Natural killer cell (primary cell): ENCODE measurements around the gene MED13L. TPM values are rescaled to one million over a fixed set of nuclear protein-coding genes. Genes with fewer than 3 reads are reported as not detected.
"Not testable (repeated sequence)": the region's sequence is repeated elsewhere in the genome, so short reads cannot be mapped to it uniquely, and the experiment has no call there.

ENCODE experiments used
- ATAC-seq, 3 donors: fragments of 150-1000 bp in 2 of 3; fragments of 200-7000 bp in 1 of 3; cut with Tn5 transposase; 1 replicate in 1 of 3; 2 replicates in 2 of 3; pipeline ENCODE4 v1.10.0; 2021; ENCODE audit warnings: mild to moderate bottlenecking in 2 of 3, moderate library complexity in 2 of 3
- DNase-seq, 2 donors: peaks; one replicate each; pipeline versions ENCODE4 v3.0.0 to v3.0.0-alpha.2; 2013 to 2021; ENCODE audit warnings: mixed read lengths in 1 of 2
- H3K27ac ChIP-seq: one replicate; pipeline ENCODE4 v1.5.1; 2013; ENCODE audit warnings: mild to moderate bottlenecking, low read length
- H3K27me3 ChIP-seq: one replicate; pipeline ENCODE4 v1.6.1; 2013; ENCODE audit warnings: low read length; ENCODE audit not compliant: control insufficient read depth, insufficient read depth
- H3K36me3 ChIP-seq: one replicate; pipeline ENCODE4 v1.6.1; 2013; ENCODE audit warnings: low read length; ENCODE audit not compliant: control insufficient read depth, insufficient read depth
- H3K4me1 ChIP-seq: one replicate; pipeline ENCODE4 v1.6.1; 2013; ENCODE audit warnings: low read length; ENCODE audit not compliant: control insufficient read depth, insufficient read depth
- H3K4me3 ChIP-seq: one replicate; pipeline ENCODE4 v1.5.1; 2013; ENCODE audit warnings: low read length
- H3K9me3 ChIP-seq: one replicate; pipeline ENCODE4 v1.6.1; 2013; ENCODE audit warnings: low read length; ENCODE audit not compliant: control insufficient read depth, insufficient read depth
- H3K27ac Mint-ChIP-seq, 2 donors: one replicate each; pipeline ENCODE4 v1.8.0; 2022; ENCODE audit warnings: mild to moderate bottlenecking in 2 of 2, mixed read lengths in 2 of 2, moderate library complexity in 1 of 2
- H3K27me3 Mint-ChIP-seq, 2 donors: one replicate each; pipeline ENCODE4 v1.8.0; 2022; ENCODE audit warnings: low read depth in 2 of 2, mixed read lengths in 2 of 2
- H3K36me3 Mint-ChIP-seq: one replicate; pipeline ENCODE4 v1.8.0; 2022; ENCODE audit warnings: mixed read lengths
- H3K4me1 Mint-ChIP-seq, 2 donors: one replicate each; pipeline ENCODE4 v1.8.0; 2022; ENCODE audit warnings: mixed read lengths in 2 of 2
- H3K4me3 Mint-ChIP-seq: one replicate; pipeline ENCODE4 v1.8.0; 2022; ENCODE audit warnings: mild to moderate bottlenecking, moderate library complexity, mixed read lengths
- H3K9me3 Mint-ChIP-seq, 2 donors: one replicate each; pipeline ENCODE4 v1.8.0; 2022; ENCODE audit warnings: mixed read lengths in 2 of 2
- CTCF ChIP-seq: fragments of 200-600 bp; IDR thresholded peaks from one replicate; pipeline ENCODE4 v1.8.0; 2022; ENCODE audit warnings: antibody characterized with exemption
- WGBS: methylation state at CpG from one replicate; pipeline ENCODE4 v1.1.7; 2013; ENCODE audit warnings: missing lambda C conversion rate; ENCODE audit not compliant: insufficient coverage; 5-methylcytosine and 5-hydroxymethylcytosine counted together
- intact Hi-C: fragments of 100-400 bp; cut with micrococcal nuclease; formaldehyde crosslinking; loops from one replicate; pipeline ENCODE4 v1.14.2; 2022
- total RNA-seq, 4 donors: library from RNA; stranded (reverse); fragments of 120-200 nt in 1 of 4; gene quantifications; one replicate each; pipeline versions ENCODE4 v1.2.3 to v1.2.4, GENCODE V29; 2013 to 2022

Gene MED13L
- total RNA-seq, 3 donors from 2014 or later (not counting 1 experiment from before 2014, with no cell fraction given), result 237 to 316 (median 240) TPM

DNA sequence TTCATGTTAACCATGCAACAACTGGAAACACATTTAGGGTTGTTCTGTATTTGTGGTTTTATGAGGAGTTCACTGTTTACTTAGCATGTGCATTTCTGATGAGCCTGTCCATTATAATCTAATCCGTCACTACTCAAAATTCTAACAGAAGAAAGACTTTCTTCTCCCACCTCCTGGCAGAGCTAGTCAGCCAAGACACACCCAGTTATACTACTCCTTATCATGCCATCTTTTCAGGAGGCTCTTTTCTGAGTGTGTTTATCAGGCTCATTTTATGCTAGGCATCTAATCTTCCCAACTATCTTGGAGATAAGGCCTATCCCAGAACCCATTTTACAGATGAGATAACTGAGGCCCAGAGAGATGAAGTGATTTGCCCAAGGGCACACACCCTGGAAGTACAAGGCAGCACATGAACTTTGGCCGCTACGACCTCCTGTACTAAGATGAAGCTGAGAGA lies 10.4 kb upstream of the MED13L start:
- H3K4me3 Mint-ChIP-seq, result no peak overlapping the region
- H3K27ac ChIP-seq, result no peak overlapping the region
- peaks cover 1% of the 10 kb centered on the region for H3K4me1 ChIP-seq
- H3K9me3 ChIP-seq, result no peaks in the 10 kb centered on the region
- H3K36me3 Mint-ChIP-seq, result no peaks in the 10 kb centered on the region
- H3K4me3 ChIP-seq, result no peak overlapping the region
- H3K27me3 ChIP-seq, result no peaks in the 10 kb centered on the region
- no peaks in the 10 kb centered on the region for H3K36me3 ChIP-seq
- H3K9me3 Mint-ChIP-seq, result no peaks in the 10 kb centered on the region
- DNase-seq (no peak), ATAC-seq (no peak)
- peaks cover 6% of the 10 kb centered on the region in 2 donors for H3K4me1 Mint-ChIP-seq
- TF ChIP-seq CTCF, result no peak
- no peak overlapping the region for H3K27ac Mint-ChIP-seq
- 95% methylated on average over 3 of the region's 3 CpGs for WGBS
- intact Hi-C loops, result no loop called here
- peaks cover 7% of the 10 kb centered on the region in 2 donors for H3K27me3 Mint-ChIP-seq

- Mint-ChIP-seq H3K27ac (no peak overlapping the region), H3K36me3 (no peaks in the 10 kb centered on the region), H3K9me3 (no peaks in the 10 kb centered on the region), H3K27me3 (peaks cover 7% of the 10 kb centered on the region in 2 donors), H3K4me3 (no peak overlapping the region), H3K4me1 (peaks cover 14 to 15% of the 10 kb centered on the region in 2 donors)
- WGBS, result 96% methylated on average over 3 of the region's 5 CpGs
- TF ChIP-seq CTCF, result no peak
- peaks cover 10% of the 10 kb centered on the region for H3K4me1 ChIP-seq
- H3K36me3 ChIP-seq, result no peaks in the 10 kb centered on the region
- intact Hi-C loops, result no loop called here
- H3K27me3 ChIP-seq, result no peaks in the 10 kb centered on the region
- H3K4me3 ChIP-seq, result no peak overlapping the region
- H3K9me3 ChIP-seq, result no peaks in the 10 kb centered on the region
- no peak overlapping the region for H3K27ac ChIP-seq
- ATAC-seq (no peak), DNase-seq (no peak)
These were observed 6.9 kb upstream of the MED13L start for GRCh38 chr12:116284396-116284795.

DNA sequence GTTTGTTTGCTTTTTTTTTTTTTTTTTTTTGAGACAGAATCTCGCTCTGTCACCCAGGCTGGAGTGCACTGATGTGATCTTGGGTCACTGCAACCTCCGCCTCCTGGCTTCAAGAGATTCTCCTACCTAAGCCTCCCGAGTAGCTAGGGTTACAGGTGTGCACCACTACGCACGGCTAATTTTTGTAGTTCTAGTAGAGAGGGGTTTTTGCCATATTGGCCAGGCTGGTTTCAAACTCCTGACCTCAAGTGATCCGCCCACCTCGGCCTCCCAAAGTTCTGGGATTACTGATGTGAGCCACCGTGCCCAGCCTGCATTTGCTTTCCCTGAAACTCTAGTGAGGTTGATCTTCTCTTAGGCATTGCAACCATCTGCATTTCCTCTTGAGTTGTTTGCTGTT lies 6.4 kb upstream of the MED13L start:
- ATAC-seq, H3K27ac ChIP-seq, H3K9me3 ChIP-seq, intact Hi-C loops, H3K4me1 ChIP-seq, DNase-seq, H3K9me3 Mint-ChIP-seq, H3K4me3 Mint-ChIP-seq, H3K27ac Mint-ChIP-seq, H3K27me3 Mint-ChIP-seq, H3K4me3 ChIP-seq, H3K36me3 ChIP-seq, H3K36me3 Mint-ChIP-seq, H3K27me3 ChIP-seq: not testable (repeated sequence)
- WGBS, result 91% methylated on average over 6 of the region's 8 CpGs
- peaks cover 14 to 15% of the 10 kb centered on the region in 2 donors for H3K4me1 Mint-ChIP-seq

- Histone ChIP-seq H3K27me3 (no peaks in the 10 kb centered on the region), H3K27ac (no peak overlapping the region), H3K4me1 (peaks cover 16% of the 10 kb centered on the region), H3K36me3 (no peaks in the 10 kb centered on the region), H3K4me3 (peak overlapping the region; percentile 5), H3K9me3 (no peaks in the 10 kb centered on the region)
- 51% methylated on average over 13 of the region's 15 CpGs for WGBS
- intact Hi-C loops, result no loop called here
- peak overlapping the region; percentile 64 for H3K4me3 Mint-ChIP-seq
- no peaks in the 10 kb centered on the region for H3K36me3 Mint-ChIP-seq
- no peaks in the 10 kb centered on the region for H3K9me3 Mint-ChIP-seq
- TF ChIP-seq CTCF, result no peak
- H3K27me3 Mint-ChIP-seq, result peaks cover 7% of the 10 kb centered on the region in 2 donors
- H3K4me1 Mint-ChIP-seq, result peaks cover 14 to 15% of the 10 kb centered on the region in 2 donors
- no peak for DNase-seq
- ATAC-seq, result peak in 1 of 3 donors; percentile 40
- peak overlapping the region in 1 of 2 donors; percentile 42 for H3K27ac Mint-ChIP-seq
These were observed 5.1 kb upstream of the MED13L start for GRCh38 chr12:116282371-116283286.
